ENCODE measurements around the gene ZNF608. TPM values are rescaled to one million over a fixed set of nuclear protein-coding genes. Genes with fewer than 3 reads are reported as not detected.

Gene ZNF608
- total and polyA plus RNA-seq, 9 of the 15 experiments (the other 6 are each of a cell fraction or from before 2014, with no cell fraction given) = 0.38 to 1.5 (median 1.00) TPM

- no TSS peak for BruUV-seq (replicated peaks)
- no peak overlapping the region for H3K9ac ChIP-seq (ENCODE audit: insufficient read depth in 1 of 2, low read depth in 2 of 2, low read length in 2 of 2)
- H3K27ac ChIP-seq (ENCODE audit: extremely low read depth, low read depth, low read length) = no peak overlapping the region
- no peak overlapping the region for H3K4me3 ChIP-seq
- in situ Hi-C loops (cut with MboI) (no loop called here), intact Hi-C loops (cut with micrococcal nuclease) (no loop called here)
- FAIRE-seq = no peak
- H3K4me2 ChIP-seq (ENCODE audit: insufficient read depth, low read length) = no peak overlapping the region
- H4K20me1 ChIP-seq (replicated peaks; ENCODE audit: control insufficient read depth, insufficient read depth, low read length) = no peaks in the 10 kb centered on the region
- H3K9me1 ChIP-seq (ENCODE audit: control insufficient read depth, insufficient read depth, low read length) = no peaks in the 10 kb centered on the region
- no peaks in the 10 kb centered on the region for H3K79me2 ChIP-seq (ENCODE audit: control insufficient read depth, insufficient read depth, low read length)
- no peaks in the 10 kb centered on the region; a peak in 2 of 5 replicates for H3K4me1 ChIP-seq (replicated peaks in 1 of 2; ENCODE audit: control insufficient read depth in 2 of 2, insufficient read depth in 2 of 2, low read length in 2 of 2)
- ChIA-PET POLR2A (no interaction called here), CTCF (ENCODE audit: low intra/inter-chr PET ratio) (no interaction called here)
- TF ChIP-seq ZNF277 (CRISPR knock-in tag; IDR thresholded peaks at IDR 0.05; ENCODE audit: borderline replicate concordance) = no peak
- no peak for TF ChIP-seq CBFB (CRISPR knock-in tag; IDR thresholded peaks at IDR 0.05)
- TF ChIP-seq NEUROD1 (IDR thresholded peaks at IDR 0.05; ENCODE audit: borderline replicate concordance, low read depth, low read length, partially characterized antibody) = no peak
- TF ChIP-seq, protein P1, sequence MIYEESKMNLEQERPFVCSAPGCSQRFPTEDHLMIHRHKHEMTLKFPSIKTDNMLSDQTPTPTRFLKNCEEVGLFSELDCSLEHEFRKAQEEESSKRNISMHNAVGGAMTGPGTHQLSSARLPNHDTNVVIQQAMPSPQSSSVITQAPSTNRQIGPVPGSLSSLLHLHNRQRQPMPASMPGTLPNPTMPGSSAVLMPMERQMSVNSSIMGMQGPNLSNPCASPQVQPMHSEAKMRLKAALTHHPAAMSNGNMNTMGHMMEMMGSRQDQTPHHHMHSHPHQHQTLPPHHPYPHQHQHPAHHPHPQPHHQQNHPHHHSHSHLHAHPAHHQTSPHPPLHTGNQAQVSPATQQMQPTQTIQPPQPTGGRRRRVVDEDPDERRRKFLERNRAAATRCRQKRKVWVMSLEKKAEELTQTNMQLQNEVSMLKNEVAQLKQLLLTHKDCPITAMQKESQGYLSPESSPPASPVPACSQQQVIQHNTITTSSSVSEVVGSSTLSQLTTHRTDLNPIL (CRISPR knock-in tag; IDR thresholded peaks at IDR 0.05) = no peak
- WGBS (ENCODE audit: insufficient coverage, low coverage, missing lambda C conversion rate) = 4% methylated on average over 2 of the region's 2 CpGs
- no peaks in the 10 kb centered on the region for H3K36me3 ChIP-seq (ENCODE audit: control insufficient read depth, insufficient read depth, low read length)
- ATAC-seq = no peak
- no peak overlapping the region for H2AFZ ChIP-seq (ENCODE audit: low read depth, low read length)
- no peak for DNase-seq (ENCODE audit: extremely low read depth in 1 of 4, low spot score in 3 of 4)
- peaks cover 9 to 13% of the 10 kb centered on the region in 2 experiments; a peak in 4 of 5 replicates for H3K27me3 ChIP-seq (ENCODE audit: control insufficient read depth in 2 of 2, insufficient read depth in 2 of 2, low read length in 2 of 2)
- no peaks in the 10 kb centered on the region for H3K9me3 ChIP-seq (replicated peaks; ENCODE audit: control insufficient read depth, insufficient read depth, low read depth, low read length)
Measured at GRCh38 chr5:124751031-124751430, 4.6 kb upstream of the ZNF608 start.
